ENCODE measurements around the gene OR2A25. TPM values are rescaled to one million over a fixed set of nuclear protein-coding genes. Genes with fewer than 3 reads are reported as not detected.

Gene OR2A25
- total and polyA plus RNA-seq, 10 donors, result not detected

DNA sequence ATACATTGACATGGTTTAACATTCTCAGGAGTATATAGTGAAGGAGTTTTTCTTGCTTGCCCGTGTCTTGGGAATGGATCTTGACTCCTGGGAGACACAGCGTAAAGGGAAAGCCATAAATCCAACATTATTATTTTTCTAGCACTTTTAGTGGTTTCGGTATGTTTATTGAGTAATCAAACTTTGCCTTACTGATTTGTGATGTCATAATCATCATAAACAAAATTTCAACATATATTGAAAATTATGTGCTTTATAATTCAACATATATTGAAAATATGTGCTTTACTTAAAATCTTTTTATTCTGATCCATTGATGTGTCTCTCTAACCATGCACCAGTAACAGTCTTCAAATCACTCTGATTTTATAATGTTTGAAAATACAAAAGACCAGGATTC, 41.1 kb upstream of the OR2A25 start:
- Histone ChIP-seq H3K27ac (no peak overlapping the region), H3K4me3 (no peak overlapping the region), H3K9me3 (no peaks in the 10 kb centered on the region), H3K36me3 (no peaks in the 10 kb centered on the region), H3K27me3 (replicated peaks in 1 of 7) (no peaks in the 10 kb centered on the region), H3K4me1 (no peaks in the 10 kb centered on the region)
- DNase-seq, result no peak
- intact Hi-C loops (cut with DNase I; ENCODE audit: low total_unique reads), result no loop called here
- 85 to 95% (median 89%) methylated on average over 3 of the region's 3 CpGs for whole genome bisulfite sequencing, 5 donors
- no peak for TF ChIP-seq POLR2A (IDR thresholded peaks at IDR 0.05)
- TF ChIP-seq, protein P1, sequence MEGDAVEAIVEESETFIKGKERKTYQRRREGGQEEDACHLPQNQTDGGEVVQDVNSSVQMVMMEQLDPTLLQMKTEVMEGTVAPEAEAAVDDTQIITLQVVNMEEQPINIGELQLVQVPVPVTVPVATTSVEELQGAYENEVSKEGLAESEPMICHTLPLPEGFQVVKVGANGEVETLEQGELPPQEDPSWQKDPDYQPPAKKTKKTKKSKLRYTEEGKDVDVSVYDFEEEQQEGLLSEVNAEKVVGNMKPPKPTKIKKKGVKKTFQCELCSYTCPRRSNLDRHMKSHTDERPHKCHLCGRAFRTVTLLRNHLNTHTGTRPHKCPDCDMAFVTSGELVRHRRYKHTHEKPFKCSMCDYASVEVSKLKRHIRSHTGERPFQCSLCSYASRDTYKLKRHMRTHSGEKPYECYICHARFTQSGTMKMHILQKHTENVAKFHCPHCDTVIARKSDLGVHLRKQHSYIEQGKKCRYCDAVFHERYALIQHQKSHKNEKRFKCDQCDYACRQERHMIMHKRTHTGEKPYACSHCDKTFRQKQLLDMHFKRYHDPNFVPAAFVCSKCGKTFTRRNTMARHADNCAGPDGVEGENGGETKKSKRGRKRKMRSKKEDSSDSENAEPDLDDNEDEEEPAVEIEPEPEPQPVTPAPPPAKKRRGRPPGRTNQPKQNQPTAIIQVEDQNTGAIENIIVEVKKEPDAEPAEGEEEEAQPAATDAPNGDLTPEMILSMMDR (IDR thresholded peaks at IDR 0.05 in 8 of 11, conservative IDR thresholded peaks at IDR 0.05 in 3 of 11), result no peak
- no peak for TF ChIP-seq POLR2AphosphoS5 (IDR thresholded peaks at IDR 0.05)

GRCh38 chr7:144032516-144032915, 37.1 kb upstream of the OR2A25 start:
- Histone ChIP-seq H3K9me3 (no peaks in the 10 kb centered on the region), H3K27ac (no peak overlapping the region), H3K36me3 (no peaks in the 10 kb centered on the region), H3K27me3 (replicated peaks in 1 of 7) (no peaks in the 10 kb centered on the region), H3K4me1 (no peaks in the 10 kb centered on the region), H3K4me3 (no peak overlapping the region)
- intact Hi-C loops (cut with DNase I; ENCODE audit: low total_unique reads), result no loop called here
- DNase-seq, result no peak
- 72 to 90% (median 79%) methylated on average over 5 of the region's 5 CpGs for WGBS, 5 donors
- TF ChIP-seq POLR2AphosphoS5 (IDR thresholded peaks at IDR 0.05), result no peak
- TF ChIP-seq, protein P1 (IDR thresholded peaks at IDR 0.05 in 8 of 11, conservative IDR thresholded peaks at IDR 0.05 in 3 of 11), result no peak
- TF ChIP-seq POLR2A (IDR thresholded peaks at IDR 0.05), result no peak

- H3K27ac ChIP-seq, result no peak overlapping the region
- no peaks in the 10 kb centered on the region for H3K4me1 ChIP-seq
- H3K9me3 ChIP-seq, result no peaks in the 10 kb centered on the region
- TF ChIP-seq, protein P1 (IDR thresholded peaks at IDR 0.05 in 8 of 11, conservative IDR thresholded peaks at IDR 0.05 in 3 of 11), result no peak
- TF ChIP-seq POLR2AphosphoS5 (IDR thresholded peaks at IDR 0.05) (no peak), POLR2A (IDR thresholded peaks at IDR 0.05) (no peak)
- no peaks in the 10 kb centered on the region for H3K27me3 ChIP-seq (replicated peaks in 1 of 7)
- no peaks in the 10 kb centered on the region for H3K36me3 ChIP-seq
- DNase-seq, result no peak
- intact Hi-C loops (cut with DNase I; ENCODE audit: low total_unique reads), result no loop called here
- H3K4me3 ChIP-seq, result no peak overlapping the region
- WGBS, 5 donors, result 31 to 42% (median 35%) methylated on average over 1 of the region's 1 CpG
Measured at GRCh38 chr7:144032985-144033709, 36.5 kb upstream of the OR2A25 start.

DNA sequence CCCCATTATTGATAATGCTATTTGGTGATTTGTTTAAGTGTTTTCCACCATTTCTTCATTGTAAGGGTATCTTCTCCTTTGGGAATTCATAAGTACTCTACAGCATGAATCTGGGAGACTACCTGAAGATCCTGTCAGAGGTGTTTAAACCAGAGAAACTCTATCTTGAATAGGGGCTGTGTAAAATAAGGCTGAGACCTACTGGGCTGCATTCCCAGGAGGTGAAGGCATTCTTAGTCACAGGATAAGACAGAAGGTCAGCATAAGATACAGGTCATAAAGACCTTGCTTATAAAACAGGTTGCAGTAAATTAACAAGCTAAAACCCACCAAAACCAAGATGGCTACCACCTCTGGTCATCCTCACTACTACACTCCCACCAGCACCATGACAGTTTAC, 34.2 kb upstream of the OR2A25 start:
- no peaks in the 10 kb centered on the region for H3K36me3 ChIP-seq
- no peaks in the 10 kb centered on the region for H3K27me3 ChIP-seq (replicated peaks in 1 of 7)
- no peak overlapping the region for H3K27ac ChIP-seq
- TF ChIP-seq, protein P1 (IDR thresholded peaks at IDR 0.05 in 8 of 11, conservative IDR thresholded peaks at IDR 0.05 in 3 of 11), result no peak
- TF ChIP-seq POLR2A (IDR thresholded peaks at IDR 0.05) (no peak), POLR2AphosphoS5 (IDR thresholded peaks at IDR 0.05) (no peak)
- intact Hi-C loops (cut with DNase I; ENCODE audit: low total_unique reads), result no loop called here
- H3K4me3 ChIP-seq, result no peak overlapping the region
- no peaks in the 10 kb centered on the region for H3K9me3 ChIP-seq
- DNase-seq, result no peak
- no peaks in the 10 kb centered on the region for H3K4me1 ChIP-seq
